Endodermal cell (in vitro differentiated cells): ENCODE data around the gene TMEM238. TPM values are rescaled to one million over a fixed set of nuclear protein-coding genes. Genes with fewer than 3 reads are reported as not detected.
"Not testable (repeated sequence)": the region's sequence is repeated elsewhere in the genome, so short reads cannot be mapped to it uniquely, and the experiment has no call there.

ENCODE experiments used
- DNase-seq: peaks from one replicate; pipeline ENCODE4 v3.0.0-alpha.2; 2017
- H3K27ac ChIP-seq: 2 replicates; pipeline ENCODE4 v1.5.1; 2013; ENCODE audit warnings: mild to moderate bottlenecking, low read depth, low read length, moderate library complexity
- H3K27me3 ChIP-seq: 2 replicates; pipeline ENCODE4 v1.6.1; 2013; ENCODE audit warnings: mild to moderate bottlenecking, low read length, moderate library complexity; ENCODE audit not compliant: insufficient read depth, control insufficient read depth, poor library complexity, severe bottlenecking
- H3K36me3 ChIP-seq: 2 replicates; pipeline ENCODE4 v1.7.0; 2013; ENCODE audit warnings: mild to moderate bottlenecking, low read length, moderate library complexity; ENCODE audit not compliant: control insufficient read depth, insufficient read depth
- H3K4me1 ChIP-seq: one replicate; pipeline ENCODE4 v1.7.0; 2013; ENCODE audit warnings: low read length; ENCODE audit not compliant: control insufficient read depth, insufficient read depth
- H3K4me3 ChIP-seq: 2 replicates; pipeline ENCODE4 v1.5.1; 2013; ENCODE audit warnings: mild to moderate bottlenecking, low read length, moderate library complexity
- H3K9ac ChIP-seq: 2 replicates; pipeline ENCODE4 v1.6.1; 2013; ENCODE audit warnings: mild to moderate bottlenecking, low read length, moderate library complexity; ENCODE audit not compliant: poor library complexity, severe bottlenecking; ENCODE audit errors: extremely low read depth
- H3K9me3 ChIP-seq: 2 replicates; pipeline ENCODE4 v1.6.1; 2013; ENCODE audit warnings: mild to moderate bottlenecking, low read length, moderate library complexity; ENCODE audit not compliant: control insufficient read depth
- H3K27ac Mint-ChIP-seq: 2 replicates; pipeline ENCODE4 v1.8.0; 2020; ENCODE audit warnings: mixed read lengths
- H3K27me3 Mint-ChIP-seq: 2 replicates; pipeline ENCODE4 v1.8.0; 2021; ENCODE audit warnings: mild to moderate bottlenecking, mixed read lengths; ENCODE audit not compliant: insufficient read depth
- H3K36me3 Mint-ChIP-seq: 2 replicates; pipeline ENCODE4 v1.8.0; 2020; ENCODE audit warnings: low read depth, mixed read lengths
- H3K4me1 Mint-ChIP-seq: 2 replicates; pipeline ENCODE4 v1.8.0; 2020; ENCODE audit warnings: mixed read lengths
- H3K4me3 Mint-ChIP-seq: 2 replicates; pipeline ENCODE4 v1.8.0; 2020; ENCODE audit warnings: mild to moderate bottlenecking, moderate library complexity, mixed read lengths
- H3K9me3 Mint-ChIP-seq: 2 replicates; pipeline ENCODE4 v1.8.0; 2020; ENCODE audit warnings: mild to moderate bottlenecking, mixed read lengths
- CTCF ChIP-seq: fragments of 200-600 bp; sonication (generic); conservative IDR thresholded peaks from 2 replicates; pipeline ENCODE4 v1.5.0; 2021; ENCODE audit warnings: antibody characterized with exemption, mild to moderate bottlenecking
- WGBS, 2 experiments: methylation state at CpG; one replicate each; pipeline versions ENCODE4 v1.1.5 to v1.1.7; 2013; ENCODE audit warnings: missing lambda C conversion rate in 2 of 2, mixed read lengths in 1 of 2; ENCODE audit not compliant: insufficient coverage in 1 of 2, insufficient read length in 1 of 2; 5-methylcytosine and 5-hydroxymethylcytosine counted together
- total RNA-seq, 2 donors: library from RNA; stranded (reverse); fragmentation: NEBNext Ultra II Directional in 1 of 2; extraction: Animal tissue kit (Norgen Biotek cat#: 25700) in 1 of 2; gene quantifications; 2 replicates in 1 of 2; 3 replicates in 1 of 2; pipeline ENCODE4 v1.2.1, GENCODE V29; 2021

The TMEM238 gene
- total RNA-seq, 2 donors from 2014 or later: 3.9 to 4.4 TPM

GRCh38 chr19:55402509-55402908, 18.4 kb upstream of the TMEM238 start:
- no peak overlapping the region for H3K27ac ChIP-seq
- no peak overlapping the region for H3K4me3 Mint-ChIP-seq
- H3K9me3 ChIP-seq: no peaks in the 10 kb centered on the region

DNA sequence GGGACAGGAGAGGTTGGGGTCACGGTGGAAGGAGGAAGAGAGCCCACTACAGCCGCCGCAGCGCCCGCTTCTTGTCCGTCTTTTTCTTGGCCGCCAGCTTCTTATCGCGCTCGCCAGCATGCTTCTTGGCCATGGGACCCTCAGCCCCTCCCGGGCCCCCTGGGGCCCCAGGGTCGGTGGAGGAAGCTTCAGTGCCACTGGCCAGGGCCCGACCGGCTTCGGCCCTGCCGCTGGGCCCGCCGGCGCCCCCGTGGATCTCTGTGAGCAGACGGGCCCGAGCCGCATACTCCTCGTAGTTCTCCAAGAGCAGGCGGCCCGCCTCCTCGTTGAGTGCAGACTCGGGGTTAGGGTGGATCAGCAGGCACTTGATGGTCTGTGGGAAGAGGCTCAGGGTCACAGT, 17.3 kb upstream of the TMEM238 start:
- H3K4me3 Mint-ChIP-seq, H3K4me1 Mint-ChIP-seq, H3K9ac ChIP-seq, H3K27ac Mint-ChIP-seq, H3K9me3 Mint-ChIP-seq, H3K27me3 ChIP-seq, H3K4me1 ChIP-seq, H3K27me3 Mint-ChIP-seq, H3K27ac ChIP-seq, H3K9me3 ChIP-seq, H3K4me3 ChIP-seq, DNase-seq: not testable (repeated sequence)
- WGBS, 2 experiments: 88% methylated on average over 11 of the region's 28 CpGs; no CpG with 5 or more reads in 1 of the 2 experiments
- H3K36me3 ChIP-seq: peaks cover 49% of the 10 kb centered on the region
- H3K36me3 Mint-ChIP-seq: peaks cover 45% of the 10 kb centered on the region

More at GRCh38 chr19:55402509-55402908, 18.4 kb upstream of the TMEM238 start:
- Histone ChIP-seq H3K27me3 (no peaks in the 10 kb centered on the region), H3K4me1 (peaks cover 2% of the 10 kb centered on the region), H3K9ac (no peak overlapping the region), H3K4me3 (no peak overlapping the region), H3K36me3 (peaks cover 53% of the 10 kb centered on the region)
- Mint-ChIP-seq H3K27me3 (peaks cover 7% of the 10 kb centered on the region), H3K27ac (no peak overlapping the region), H3K36me3 (peaks cover 50% of the 10 kb centered on the region), H3K9me3 (no peaks in the 10 kb centered on the region), H3K4me1 (peaks cover 14% of the 10 kb centered on the region)
- TF ChIP-seq CTCF: no peak
- WGBS, 2 experiments: no CpG with 5 or more reads among the region's 2 CpGs
- no peak for DNase-seq

GRCh38 chr19:55400281-55401087, 16.4 kb upstream of the TMEM238 start:
- Mint-ChIP-seq H3K27ac (no peak overlapping the region), H3K9me3 (no peaks in the 10 kb centered on the region), H3K36me3 (peaks cover 36% of the 10 kb centered on the region), H3K4me3 (no peak overlapping the region), H3K4me1 (peaks cover under 1% of the 10 kb centered on the region), H3K27me3 (peaks cover 7% of the 10 kb centered on the region)
- DNase-seq: peak; percentile 33
- Histone ChIP-seq H3K36me3 (peaks cover 40% of the 10 kb centered on the region), H3K4me1 (no peaks in the 10 kb centered on the region), H3K27me3 (no peaks in the 10 kb centered on the region), H3K27ac (peak overlapping the region; percentile 2), H3K4me3 (no peak overlapping the region), H3K9ac (no peak overlapping the region), H3K9me3 (no peaks in the 10 kb centered on the region)
- no peak for TF ChIP-seq CTCF
- WGBS, 2 experiments: 94% methylated on average over 8 to 14 of the region's 14 CpGs
